NCI-H2196 (cell line): ENCODE measurements around the gene ELMO3.

Experiments used
- DNase-seq: peaks from one replicate; lab custom pipeline; 2025; ENCODE audit not compliant: unreplicated experiment; lab: John Stamatoyannopoulos, UW

ELMO3 gene

GRCh38 chr16:67215706-67216105 lies 16.8 kb downstream of the ELMO3 start:
- no peak for DNase-seq

GRCh38 chr16:67216612-67217490 lies 17.9 kb downstream of the ELMO3 start:
- DNase-seq: no peak

GRCh38 chr16:67223992-67224391 lies 25.1 kb downstream of the ELMO3 start:
- no peak for DNase-seq

- DNase-seq: no peak
Measured at GRCh38 chr16:67226295-67226803, 27.4 kb downstream of the ELMO3 start.

GRCh38 chr16:67226804-67227566 lies 28.1 kb downstream of the ELMO3 start, which contains the start of gene TMEM208:
TMEM208 (plus strand) TSS chr16:67227130; CDS start chr16:67227219, 89 bp downstream.
- DNase-seq: peak; percentile 89

- no peak for DNase-seq
Measured at GRCh38 chr16:67227567-67227921, 28.6 kb downstream of the ELMO3 start.

GRCh38 chr16:67228034-67228785 lies 29.3 kb downstream of the ELMO3 start:
- DNase-seq: no peak

- no peak for DNase-seq
Measured at GRCh38 chr16:67228905-67229304, 30.0 kb downstream of the ELMO3 start.

GRCh38 chr16:67229906-67230808 lies 31.2 kb downstream of the ELMO3 start:
- no peak for DNase-seq

- DNase-seq: peak; percentile 20
Measured at GRCh38 chr16:67230809-67231660, 32.1 kb downstream of the ELMO3 start.

- no peak for DNase-seq
Measured at GRCh38 chr16:67233596-67233995, 34.7 kb downstream of the ELMO3 start.

GRCh38 chr16:67234180-67234597 lies 35.3 kb downstream of the ELMO3 start:
- DNase-seq: no peak

- no peak for DNase-seq
Measured at GRCh38 chr16:67235816-67236562, 37.1 kb downstream of the ELMO3 start.

GRCh38 chr16:67236563-67237395 lies 37.8 kb downstream of the ELMO3 start:
- DNase-seq: peak; percentile 24

GRCh38 chr16:67237396-67238277 lies 38.7 kb downstream of the ELMO3 start:
- no peak for DNase-seq

GRCh38 chr16:67238278-67238575 lies 39.3 kb downstream of the ELMO3 start:
- no peak for DNase-seq
